Measurements from ENCODE around the gene USF2.

DNA sequence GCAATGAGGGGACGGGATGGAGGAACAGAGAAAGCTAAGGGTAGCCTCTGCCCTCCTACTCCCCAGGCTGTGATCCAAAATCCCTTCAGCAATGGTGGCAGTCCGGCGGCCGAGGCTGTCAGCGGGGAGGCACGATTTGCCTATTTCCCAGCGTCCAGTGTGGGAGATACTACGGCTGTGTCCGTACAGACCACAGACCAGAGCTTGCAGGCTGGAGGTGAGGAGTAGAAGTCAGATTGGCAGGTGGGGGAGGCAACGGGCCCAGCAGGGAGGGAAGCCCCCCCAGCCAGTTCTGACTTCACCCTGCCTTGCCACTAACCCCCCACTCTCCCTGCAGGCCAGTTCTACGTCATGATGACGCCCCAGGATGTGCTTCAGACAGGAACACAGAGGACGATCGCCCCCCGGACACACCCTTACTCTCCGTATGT is 1.6 kb downstream of the USF2 start:
- TF ChIP-seq, protein P1, sequence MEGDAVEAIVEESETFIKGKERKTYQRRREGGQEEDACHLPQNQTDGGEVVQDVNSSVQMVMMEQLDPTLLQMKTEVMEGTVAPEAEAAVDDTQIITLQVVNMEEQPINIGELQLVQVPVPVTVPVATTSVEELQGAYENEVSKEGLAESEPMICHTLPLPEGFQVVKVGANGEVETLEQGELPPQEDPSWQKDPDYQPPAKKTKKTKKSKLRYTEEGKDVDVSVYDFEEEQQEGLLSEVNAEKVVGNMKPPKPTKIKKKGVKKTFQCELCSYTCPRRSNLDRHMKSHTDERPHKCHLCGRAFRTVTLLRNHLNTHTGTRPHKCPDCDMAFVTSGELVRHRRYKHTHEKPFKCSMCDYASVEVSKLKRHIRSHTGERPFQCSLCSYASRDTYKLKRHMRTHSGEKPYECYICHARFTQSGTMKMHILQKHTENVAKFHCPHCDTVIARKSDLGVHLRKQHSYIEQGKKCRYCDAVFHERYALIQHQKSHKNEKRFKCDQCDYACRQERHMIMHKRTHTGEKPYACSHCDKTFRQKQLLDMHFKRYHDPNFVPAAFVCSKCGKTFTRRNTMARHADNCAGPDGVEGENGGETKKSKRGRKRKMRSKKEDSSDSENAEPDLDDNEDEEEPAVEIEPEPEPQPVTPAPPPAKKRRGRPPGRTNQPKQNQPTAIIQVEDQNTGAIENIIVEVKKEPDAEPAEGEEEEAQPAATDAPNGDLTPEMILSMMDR (IDR thresholded peaks at IDR 0.05 in 4 of 5, conservative IDR thresholded peaks at IDR 0.05 in 1 of 5) = no peak
- no peak for TF ChIP-seq POLR2A (IDR thresholded peaks at IDR 0.05)

All from gastrocnemius medialis (tissue), 4 donors.